Peyer's patch (tissue), 4 donors: ENCODE results near the gene GRIK4. TPM values are rescaled to one million over a fixed set of nuclear protein-coding genes. Genes with fewer than 3 reads are reported as not detected.

Experiments used
- DNase-seq, 3 donors: peaks; one replicate each; pipeline ENCODE4 v3.0.0-alpha.2; 2017 to 2019
- H3K27ac ChIP-seq, 4 donors: fragments of 200-600 bp; sonication (generic); one replicate each; pipeline ENCODE4 v1.5.1; 2016 to 2019
- H3K27me3 ChIP-seq, 2 donors: fragments of 200-600 bp; sonication (generic); one replicate each; pipeline ENCODE4 v1.5.1; 2019
- H3K36me3 ChIP-seq, 3 donors: fragments of 200-600 bp; sonication (generic); one replicate each; pipeline ENCODE4 v1.5.1; 2016 to 2019
- H3K4me1 ChIP-seq, 4 donors: fragments of 200-600 bp; sonication (generic); one replicate each; pipeline ENCODE4 v1.5.1; 2016 to 2019
- H3K4me3 ChIP-seq, 4 donors: fragments of 200-600 bp; sonication (generic); 1 replicate in 3 of 4; 2 replicates in 1 of 4; pipeline ENCODE4 v1.5.1; 2016 to 2019; ENCODE audit warnings: mild to moderate bottlenecking in 1 of 4
- H3K9me3 ChIP-seq, 4 donors: fragments of 200-600 bp; sonication (generic); one replicate each; pipeline ENCODE4 v1.5.1; 2016 to 2019; ENCODE audit warnings: mild to moderate bottlenecking in 1 of 4
- CTCF ChIP-seq, 6 experiments: fragments of 450-650 bp in 4 of 6; fragments of 200-600 bp in 2 of 6; sonication (generic) in 1 of 6; IDR thresholded peaks; one replicate each; pipeline ENCODE4 v1.5.1; 2017 to 2019; ENCODE audit warnings: antibody characterized with exemption in 6 of 6, mild to moderate bottlenecking in 3 of 6, moderate library complexity in 1 of 6
- POLR2A ChIP-seq, 2 donors: fragments of 450-650 bp; IDR thresholded peaks; one replicate each; pipeline ENCODE4 v1.5.1; 2017; ENCODE audit warnings: antibody characterized with exemption in 2 of 2, mild to moderate bottlenecking in 2 of 2, moderate library complexity in 2 of 2
- total RNA-seq, 4 donors: library from RNA; depleted of rRNA; stranded (reverse); fragments of >200 nt; gene quantifications; one replicate each; pipeline ENCODE4 v1.1.0, GENCODE V29; 2016

GRIK4 gene
- total RNA-seq, 4 donors from 2014 or later = 0.40 to 2.5 TPM; not detected in 2

- no peaks in the 10 kb centered on the region for H3K36me3 ChIP-seq
- TF ChIP-seq CTCF (IDR thresholded peaks at IDR 0.05) = no peak
- no peak for TF ChIP-seq POLR2A (IDR thresholded peaks at IDR 0.05)
- no peaks in the 10 kb centered on the region for H3K9me3 ChIP-seq
- H3K27me3 ChIP-seq = no peaks in the 10 kb centered on the region
- no peak overlapping the region for H3K27ac ChIP-seq
- no peaks in the 10 kb centered on the region for H3K4me1 ChIP-seq
- no peak for DNase-seq
- H3K4me3 ChIP-seq = no peak overlapping the region
These were observed 453.3 kb downstream of the GRIK4 start for GRCh38 chr11:120964857-120965256.

GRCh38 chr11:120966840-120967239 lies 455.3 kb downstream of the GRIK4 start:
- H3K4me1 ChIP-seq = no peaks in the 10 kb centered on the region
- H3K9me3 ChIP-seq = no peaks in the 10 kb centered on the region
- TF ChIP-seq POLR2A (IDR thresholded peaks at IDR 0.05) = no peak
- TF ChIP-seq CTCF (IDR thresholded peaks at IDR 0.05) = no peak
- no peaks in the 10 kb centered on the region for H3K27me3 ChIP-seq
- H3K4me3 ChIP-seq = no peak overlapping the region
- no peaks in the 10 kb centered on the region for H3K36me3 ChIP-seq
- no peak for DNase-seq
- no peak overlapping the region for H3K27ac ChIP-seq

DNA sequence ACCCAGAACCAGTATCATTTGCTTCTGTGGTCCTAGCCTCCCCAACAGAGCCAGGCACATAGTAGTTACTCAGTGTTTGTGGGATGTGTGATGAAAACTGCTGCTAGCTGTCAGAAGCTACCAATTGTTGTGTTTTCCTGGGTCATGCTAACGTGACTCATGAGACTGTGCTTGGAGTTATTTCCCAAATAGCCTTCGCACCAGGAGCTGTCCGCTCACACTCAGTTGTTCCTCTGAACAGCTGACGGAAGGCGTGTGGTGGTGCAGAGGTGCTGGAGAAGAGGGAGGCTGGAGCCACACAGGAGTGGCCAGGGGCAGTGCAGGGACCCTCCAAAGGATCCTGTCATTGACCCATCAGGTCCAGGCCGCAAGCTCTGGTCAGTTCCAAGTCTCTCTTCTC lies 458.4 kb downstream of the GRIK4 start:
- DNase-seq = no peak
- H3K4me1 ChIP-seq = no peaks in the 10 kb centered on the region
- no peak overlapping the region for H3K4me3 ChIP-seq
- no peaks in the 10 kb centered on the region for H3K9me3 ChIP-seq
- H3K27ac ChIP-seq = no peak overlapping the region
- H3K36me3 ChIP-seq = no peaks in the 10 kb centered on the region
- no peak for TF ChIP-seq POLR2A (IDR thresholded peaks at IDR 0.05)
- no peak for TF ChIP-seq CTCF (IDR thresholded peaks at IDR 0.05)
- H3K27me3 ChIP-seq = no peaks in the 10 kb centered on the region

DNA sequence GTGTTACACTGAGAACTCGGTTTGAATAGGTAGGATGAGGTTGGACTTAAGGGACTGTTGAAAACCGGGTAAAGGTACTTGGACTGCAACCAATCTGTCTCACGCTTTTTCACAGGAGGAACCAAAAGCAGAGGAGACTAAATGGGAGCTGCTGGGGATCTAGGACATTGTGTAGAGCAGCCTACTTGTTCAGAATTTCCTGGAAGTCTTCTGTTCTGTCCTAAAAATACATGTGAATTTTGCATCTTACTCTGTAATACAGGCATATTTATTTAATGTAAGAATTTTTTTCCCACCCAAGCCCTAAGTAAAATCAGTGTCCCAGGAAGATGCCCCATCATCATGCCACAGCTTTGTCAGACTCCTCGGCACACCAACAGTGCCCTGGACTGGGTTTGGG lies 460.3 kb downstream of the GRIK4 start:
- TF ChIP-seq CTCF (IDR thresholded peaks at IDR 0.05) (no peak), POLR2A (IDR thresholded peaks at IDR 0.05) (no peak)
- Histone ChIP-seq H3K4me1 (no peaks in the 10 kb centered on the region), H3K9me3 (no peaks in the 10 kb centered on the region), H3K27me3 (no peaks in the 10 kb centered on the region), H3K27ac (no peak overlapping the region), H3K36me3 (no peaks in the 10 kb centered on the region), H3K4me3 (no peak overlapping the region)
- no peak for DNase-seq

DNA sequence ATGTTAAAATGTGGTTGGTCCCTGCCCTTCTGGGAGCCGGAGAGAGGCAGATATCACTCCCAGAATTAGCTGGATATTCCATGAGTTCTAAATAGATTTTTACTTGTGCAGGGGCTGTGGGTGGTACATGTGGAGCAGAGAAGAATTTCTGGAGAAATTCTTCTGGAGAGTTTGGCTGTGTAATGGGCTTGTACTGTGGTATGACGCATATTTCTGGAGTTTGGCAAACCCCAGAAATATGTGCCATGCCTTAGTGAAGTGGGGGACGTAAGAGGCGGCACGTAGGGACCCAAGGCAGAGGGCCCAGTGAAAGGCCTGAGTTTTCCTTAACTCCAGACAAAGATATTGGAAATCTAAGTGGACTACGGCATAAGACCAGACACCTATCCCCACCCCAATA lies 461.1 kb downstream of the GRIK4 start:
- no peaks in the 10 kb centered on the region for H3K9me3 ChIP-seq
- H3K36me3 ChIP-seq = no peaks in the 10 kb centered on the region
- TF ChIP-seq CTCF (IDR thresholded peaks at IDR 0.05) = no peak
- no peak for TF ChIP-seq POLR2A (IDR thresholded peaks at IDR 0.05)
- H3K27me3 ChIP-seq = no peaks in the 10 kb centered on the region
- no peak overlapping the region for H3K27ac ChIP-seq
- no peak for DNase-seq
- no peak overlapping the region for H3K4me3 ChIP-seq
- no peaks in the 10 kb centered on the region for H3K4me1 ChIP-seq

DNA sequence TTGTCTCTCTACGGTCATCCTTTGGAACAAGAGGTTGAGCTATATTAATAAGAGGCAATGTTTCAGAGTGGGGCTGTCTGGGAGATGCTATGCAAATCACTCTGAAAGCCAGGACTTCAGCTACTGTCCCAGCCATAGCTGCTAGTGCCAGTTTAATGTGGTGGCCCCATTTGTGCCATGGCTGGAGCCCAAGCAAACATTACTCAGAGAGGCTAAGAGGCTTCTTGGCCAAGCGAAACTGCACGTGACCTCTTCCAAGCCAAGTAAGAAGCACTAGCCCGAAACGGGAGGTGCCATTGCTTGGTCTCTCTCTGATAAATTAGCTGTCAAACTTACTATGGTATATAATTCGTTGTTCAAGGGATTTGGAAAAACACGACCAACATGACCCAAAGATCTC lies 462.0 kb downstream of the GRIK4 start:
- Histone ChIP-seq H3K27ac (no peak overlapping the region), H3K9me3 (no peaks in the 10 kb centered on the region), H3K36me3 (no peaks in the 10 kb centered on the region), H3K27me3 (no peaks in the 10 kb centered on the region), H3K4me1 (no peaks in the 10 kb centered on the region), H3K4me3 (no peak overlapping the region)
- TF ChIP-seq POLR2A (IDR thresholded peaks at IDR 0.05) (no peak), CTCF (IDR thresholded peaks at IDR 0.05) (no peak)
- no peak for DNase-seq
